ENCODE data around the gene RALA. TPM values are rescaled to one million over a fixed set of nuclear protein-coding genes. Genes with fewer than 3 reads are reported as not detected.

The RALA gene
- total and polyA plus RNA-seq, 2 of the 13 experiments (the other 11 are each of a cell fraction or from before 2014, with no cell fraction given), result 11.8 to 19.5 TPM

DNA sequence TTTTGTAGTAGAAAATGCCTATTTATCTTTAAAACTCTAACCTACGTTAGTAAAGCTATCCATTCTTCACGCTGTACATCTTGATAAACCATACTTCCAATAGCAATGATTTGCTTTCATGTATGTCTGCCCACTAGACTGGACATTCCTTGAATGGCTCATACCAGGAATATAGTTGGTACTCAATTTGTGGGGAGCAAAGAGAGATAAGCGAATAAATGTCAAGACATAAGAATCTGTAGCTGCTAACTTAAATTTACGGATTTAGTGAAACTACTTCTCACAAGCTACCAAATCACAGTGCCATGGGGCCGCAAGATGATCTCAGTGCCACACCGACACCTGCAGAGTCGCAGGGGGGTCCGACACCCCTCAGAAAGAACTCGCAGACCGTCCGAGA is 763 bp upstream of the RALA start:
- FAIRE-seq (no peak), ATAC-seq (no peak), DNase-seq (ENCODE audit: low spot score) (no peak)
- BruUV-seq (replicated peaks), result TSS peak; percentile 90
- Histone ChIP-seq H2AFZ (ENCODE audit: low read length) (no peak overlapping the region), H3K9ac (ENCODE audit: insufficient read depth, low read depth, low read length) (peak overlapping the region; percentile 93), H4K20me1 (ENCODE audit: insufficient read depth, low read length) (peaks cover 8% of the 10 kb centered on the region; the same call in 1 of the 2 replicates), H3K9me3 (ENCODE audit: low read length) (no peaks in the 10 kb centered on the region), H3K4me2 (ENCODE audit: low read depth, low read length) (peak overlapping the region; percentile 86), H3K79me2 (ENCODE audit: insufficient read depth, low read length) (peaks cover 40% of the 10 kb centered on the region), H3K36me3 (replicated peaks in 1 of 2; ENCODE audit: control insufficient read depth in 1 of 2, insufficient read depth in 2 of 2, low read length in 2 of 2) (no peaks in the 10 kb centered on the region), H3K27me3 (ENCODE audit: control insufficient read depth in 1 of 2, insufficient read depth in 2 of 2, low read length in 2 of 2) (no peaks in the 10 kb centered on the region), H3K27ac (ENCODE audit: extremely low read length, insufficient read depth, low read length) (peak overlapping the region; percentile 94), H3K4me1 (ENCODE audit: insufficient read depth, low read length) (peaks cover 43% of the 10 kb centered on the region), H3K4me3 (replicated peaks in 1 of 3; ENCODE audit: insufficient read depth in 1 of 3, low read depth in 2 of 3, low read length in 3 of 3) (peak overlapping the region; percentile 79 to 87 (median 86))
- WGBS (ENCODE audit: low lambda C conversion rate), result 26% methylated on average over 11 of the region's 11 CpGs
- ChIA-PET CTCF (ENCODE audit: low intra/inter-chr PET ratio, low total read pairs) (no interaction called here), POLR2A (interaction anchor here (0.9 to 1.9 kb wide), 9 partner anchors 9 to 274 kb away, joined by 3 to 7 read pairs (median 4); partner anchors contain the start of gene YAE1)
- intact Hi-C loops (cut with micrococcal nuclease; ENCODE audit: unreplicated experiment), result loop anchor here (2.0 kb wide), 1 partner anchor 56 kb away; the partner anchor contains the start of gene YAE1
- TF ChIP-seq RCOR2 (CRISPR knock-in tag; IDR thresholded peaks at IDR 0.05), result no peak
- no peak for TF ChIP-seq SNRNP70 (IDR thresholded peaks at IDR 0.05; ENCODE audit: low read depth, low read length)
- TF ChIP-seq NAIF1 (CRISPR knock-in tag; IDR thresholded peaks at IDR 0.05; ENCODE audit: borderline replicate concordance), result 0 out of 2 replicates have a peak, but pooled peaks have one; percentile 7
- TF ChIP-seq, protein P1, sequence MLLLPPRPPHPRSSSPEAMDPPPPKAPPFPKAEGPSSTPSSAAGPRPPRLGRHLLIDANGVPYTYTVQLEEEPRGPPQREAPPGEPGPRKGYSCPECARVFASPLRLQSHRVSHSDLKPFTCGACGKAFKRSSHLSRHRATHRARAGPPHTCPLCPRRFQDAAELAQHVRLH (CRISPR knock-in tag; IDR thresholded peaks at IDR 0.05; ENCODE audit: borderline replicate concordance, low read depth), result no peak
- no peak for TF ChIP-seq ZNF484 (CRISPR knock-in tag; IDR thresholded peaks at IDR 0.05; ENCODE audit: borderline replicate concordance, low read depth)
- TF ChIP-seq KDM4B (CRISPR knock-in tag; IDR thresholded peaks at IDR 0.05), result no peak
- no peak for TF ChIP-seq GTF2F1 (IDR thresholded peaks at IDR 0.05; ENCODE audit: low read length)
- no peak for TF ChIP-seq NR2F6 (IDR thresholded peaks at IDR 0.05)
- TF ChIP-seq NR2F6 (CRISPR knock-in tag; IDR thresholded peaks at IDR 0.05), result 0 out of 2 replicates have a peak, but pooled peaks have one; percentile 5
- in situ Hi-C loops (cut with HindIII; ENCODE audit: extremely low pct_ligation_motif_present, low pct_unique_long_range_greater_than_20kb), result no loop called here
